Activated naive CD8-positive, alpha-beta T cell treated with anti-CD3 and anti-CD28 coated beads, Interleukin-2, amount 50 U/mL, for 24 hours (primary cell): ENCODE measurements around the gene MPRIP.

Experiments used
- ATAC-seq: fragments of 150-1000 bp; cut with Tn5 transposase; one replicate; pipeline ENCODE4 v1.10.0; 2021
- DNase-seq: peaks from one replicate; pipeline ENCODE4 v3.0.0; 2021
- H3K27ac Mint-ChIP-seq: one replicate; pipeline ENCODE4 v1.8.0; 2021; ENCODE audit warnings: mild to moderate bottlenecking, mixed read lengths
- H3K27me3 Mint-ChIP-seq: one replicate; pipeline ENCODE4 v1.8.0; 2021; ENCODE audit warnings: mixed read lengths
- H3K36me3 Mint-ChIP-seq: one replicate; pipeline ENCODE4 v1.8.0; 2021; ENCODE audit warnings: low read depth, mixed read lengths
- H3K4me1 Mint-ChIP-seq: one replicate; pipeline ENCODE4 v1.8.0; 2021; ENCODE audit warnings: mixed read lengths
- H3K4me3 Mint-ChIP-seq: one replicate; pipeline ENCODE4 v1.8.0; 2021; ENCODE audit warnings: mild to moderate bottlenecking, moderate library complexity, mixed read lengths
- H3K9me3 Mint-ChIP-seq: one replicate; pipeline ENCODE4 v1.8.0; 2021; ENCODE audit warnings: mixed read lengths

Gene MPRIP

DNA sequence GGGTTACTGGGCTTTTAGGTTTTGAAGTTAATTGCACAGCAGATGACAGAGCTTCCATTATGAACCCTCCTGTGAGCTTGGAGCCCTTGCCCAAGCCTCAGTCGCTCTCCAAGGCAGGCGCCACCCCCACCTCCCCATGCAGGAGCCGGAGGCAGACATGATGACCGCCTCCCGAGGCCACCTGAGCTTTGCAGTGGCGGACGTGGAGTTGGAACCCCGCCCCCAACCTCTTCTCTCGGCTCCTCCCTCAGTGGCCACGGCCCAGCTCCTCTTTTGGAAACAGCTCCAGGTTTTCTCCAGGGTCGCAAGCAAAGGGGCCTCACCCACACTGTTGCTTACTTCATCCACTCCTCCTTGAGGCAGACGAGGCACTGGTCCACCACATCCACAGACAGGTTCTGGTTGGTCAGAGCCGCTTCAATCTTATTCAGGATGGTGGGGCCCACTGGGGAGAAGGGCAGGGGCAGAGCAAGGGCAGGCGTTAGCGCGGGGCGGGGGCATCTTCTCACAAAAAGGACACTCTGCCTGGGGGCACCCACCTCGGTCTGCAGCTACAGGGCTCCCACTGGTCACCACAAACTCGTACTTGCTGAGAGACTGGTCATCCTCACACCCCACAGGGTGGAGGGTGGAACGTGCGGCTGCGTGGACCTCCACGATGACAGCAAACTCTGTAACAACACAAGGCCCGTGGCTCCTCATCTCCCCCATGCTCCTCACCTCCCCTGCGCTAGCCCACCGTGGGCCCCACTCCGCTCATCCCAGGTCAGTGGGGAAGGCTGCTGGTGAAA, 172.6 kb downstream of the MPRIP start:
- no peak for DNase-seq
- no peak overlapping the region for H3K4me3 Mint-ChIP-seq
- peaks cover 8% of the 10 kb centered on the region for H3K36me3 Mint-ChIP-seq
- H3K27me3 Mint-ChIP-seq: no peaks in the 10 kb centered on the region
- no peak for ATAC-seq
- no peaks in the 10 kb centered on the region for H3K9me3 Mint-ChIP-seq
- peak overlapping the region; percentile 8 for H3K27ac Mint-ChIP-seq
- H3K4me1 Mint-ChIP-seq: no peaks in the 10 kb centered on the region

DNA sequence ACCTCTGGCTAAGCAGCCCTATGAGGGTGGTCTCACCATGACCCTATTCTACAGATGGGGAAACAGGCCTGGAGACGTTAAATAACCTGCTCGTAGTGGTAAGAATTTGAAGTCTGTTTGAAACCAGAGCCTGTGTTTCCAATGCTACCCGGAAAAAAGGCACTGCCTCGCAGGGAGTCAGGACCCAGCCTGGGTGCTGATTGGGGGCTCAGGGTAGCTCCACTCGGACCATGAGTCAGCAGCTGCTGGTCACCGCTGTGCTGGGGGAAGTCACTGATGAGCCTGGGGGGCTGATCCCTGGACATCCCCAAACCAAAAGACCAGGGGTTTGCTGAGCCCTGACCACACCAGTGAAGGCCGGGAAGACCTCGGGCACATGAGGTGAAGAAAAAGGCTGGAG, 173.3 kb downstream of the MPRIP start:
- H3K4me1 Mint-ChIP-seq: no peaks in the 10 kb centered on the region
- no peak for DNase-seq
- H3K27ac Mint-ChIP-seq: no peak overlapping the region
- no peaks in the 10 kb centered on the region for H3K9me3 Mint-ChIP-seq
- no peaks in the 10 kb centered on the region for H3K27me3 Mint-ChIP-seq
- H3K36me3 Mint-ChIP-seq: peaks cover 10% of the 10 kb centered on the region
- H3K4me3 Mint-ChIP-seq: no peak overlapping the region
- no peak for ATAC-seq

DNA sequence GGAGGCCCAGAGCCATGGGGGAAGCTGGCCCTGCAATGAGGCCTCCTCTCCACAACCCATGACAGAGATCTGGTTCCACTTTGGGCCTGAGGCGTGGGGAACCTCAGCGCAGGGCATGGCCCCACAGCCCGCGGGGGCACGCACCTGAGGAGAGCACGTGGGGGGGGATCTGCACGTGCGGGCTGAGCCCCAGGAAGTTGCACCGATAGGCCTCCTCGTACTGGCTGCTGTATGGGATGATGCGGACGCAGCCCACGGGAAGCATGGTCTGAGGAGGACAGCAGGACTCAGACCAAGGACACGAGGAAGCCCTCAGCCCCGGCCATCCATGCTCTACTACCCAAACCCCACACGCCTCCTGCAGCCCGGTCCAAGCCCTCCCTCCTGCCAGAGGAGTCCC, 174.0 kb downstream of the MPRIP start:
- Mint-ChIP-seq H3K9me3 (no peaks in the 10 kb centered on the region), H3K36me3 (peaks cover 10% of the 10 kb centered on the region), H3K4me1 (no peaks in the 10 kb centered on the region), H3K4me3 (no peak overlapping the region), H3K27ac (no peak overlapping the region), H3K27me3 (no peaks in the 10 kb centered on the region)
- no peak for ATAC-seq
- no peak for DNase-seq

DNA sequence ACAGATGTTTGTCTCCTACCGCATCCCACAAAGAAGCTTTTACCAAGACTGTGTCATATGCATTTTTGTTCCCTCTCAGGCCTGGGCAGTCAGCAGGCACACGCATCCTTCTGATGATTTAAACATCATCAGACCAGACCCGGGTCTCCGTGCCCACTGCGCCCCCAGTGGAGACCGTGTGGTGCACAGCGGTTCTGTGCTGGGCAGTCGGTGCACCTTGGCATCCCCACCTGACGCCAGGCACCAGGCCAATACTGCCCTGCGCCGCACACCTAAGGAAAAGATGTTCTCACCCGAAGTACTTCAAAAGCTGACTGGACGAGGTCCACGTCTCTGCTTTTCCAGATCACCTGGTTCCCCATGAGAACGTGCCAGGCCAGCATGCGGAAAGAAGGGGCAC, 174.5 kb downstream of the MPRIP start:
- Mint-ChIP-seq H3K27ac (no peak overlapping the region), H3K4me3 (no peak overlapping the region), H3K27me3 (no peaks in the 10 kb centered on the region), H3K36me3 (peaks cover 10% of the 10 kb centered on the region), H3K4me1 (no peaks in the 10 kb centered on the region), H3K9me3 (no peaks in the 10 kb centered on the region)
- DNase-seq (no peak), ATAC-seq (no peak)

DNA sequence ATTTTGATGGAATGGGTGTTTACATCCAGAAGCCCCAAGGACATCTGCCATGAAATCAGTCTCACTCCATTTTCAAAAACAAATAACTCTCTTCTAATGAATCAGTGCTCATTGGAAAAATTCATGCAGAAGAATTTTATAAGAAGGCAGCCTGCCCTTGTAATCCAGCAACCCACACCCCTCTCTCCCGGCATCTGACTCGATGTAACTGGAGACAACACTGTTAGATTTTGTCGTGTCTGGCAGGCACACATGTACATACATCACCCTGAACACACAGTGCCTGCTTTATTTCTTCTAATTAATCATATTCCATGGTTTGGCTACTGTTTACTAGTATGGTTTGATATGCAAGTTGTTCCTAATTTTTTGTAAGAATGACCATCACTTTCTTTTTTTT, 175.7 kb downstream of the MPRIP start:
- H3K4me3 Mint-ChIP-seq: no peak overlapping the region
- H3K36me3 Mint-ChIP-seq: peaks cover 11% of the 10 kb centered on the region
- DNase-seq (no peak), ATAC-seq (no peak)
- no peak overlapping the region for H3K27ac Mint-ChIP-seq
- H3K27me3 Mint-ChIP-seq: no peaks in the 10 kb centered on the region
- no peaks in the 10 kb centered on the region for H3K4me1 Mint-ChIP-seq
- H3K9me3 Mint-ChIP-seq: no peaks in the 10 kb centered on the region

DNA sequence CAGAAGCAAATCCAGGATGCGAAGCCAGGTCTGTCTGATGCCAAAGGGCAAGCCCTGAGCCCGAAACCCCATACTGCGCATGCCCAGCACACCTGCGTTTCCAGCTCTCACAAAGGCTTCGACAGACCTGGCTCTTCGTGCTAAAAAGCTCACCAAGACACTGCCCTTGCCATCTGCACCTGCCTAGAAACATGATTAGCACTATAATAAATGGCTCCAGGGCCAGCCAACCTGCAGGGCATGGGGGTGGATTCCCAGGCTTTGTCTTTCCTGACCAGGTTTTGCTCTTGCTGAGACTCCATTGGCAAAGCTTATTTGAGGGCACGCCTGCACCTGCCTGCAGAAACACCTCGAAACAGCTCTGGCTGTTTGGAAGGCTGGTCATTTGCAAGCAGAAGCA, 178.3 kb downstream of the MPRIP start:
- ATAC-seq: no peak
- Mint-ChIP-seq H3K27ac (no peak overlapping the region), H3K4me1 (no peaks in the 10 kb centered on the region), H3K4me3 (no peak overlapping the region), H3K9me3 (no peaks in the 10 kb centered on the region), H3K36me3 (peaks cover 20% of the 10 kb centered on the region), H3K27me3 (no peaks in the 10 kb centered on the region)
- DNase-seq: no peak

DNA sequence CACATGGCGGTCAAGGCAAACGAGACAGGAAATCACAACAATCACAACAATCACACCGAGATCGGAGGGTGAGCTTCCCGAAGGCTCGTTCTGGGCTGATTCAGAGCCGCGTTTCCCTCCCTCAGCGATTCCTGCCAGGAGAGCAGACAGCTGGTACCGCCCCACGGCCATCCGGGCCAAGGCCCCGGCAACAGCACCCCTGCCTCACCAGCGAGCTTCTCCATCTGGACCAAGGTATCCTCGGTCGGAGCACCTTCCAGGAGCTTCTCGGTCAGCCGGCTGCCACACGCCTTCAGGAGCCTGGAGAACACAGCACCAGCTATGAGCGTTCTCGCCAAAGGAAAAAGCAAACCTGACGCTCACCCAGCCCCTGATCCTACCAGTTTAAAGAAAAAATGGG, 179.1 kb downstream of the MPRIP start:
- peaks cover 22% of the 10 kb centered on the region for H3K36me3 Mint-ChIP-seq
- DNase-seq: no peak
- no peaks in the 10 kb centered on the region for H3K4me1 Mint-ChIP-seq
- H3K4me3 Mint-ChIP-seq: no peak overlapping the region
- no peak for ATAC-seq
- no peak overlapping the region for H3K27ac Mint-ChIP-seq
- no peaks in the 10 kb centered on the region for H3K27me3 Mint-ChIP-seq
- H3K9me3 Mint-ChIP-seq: no peaks in the 10 kb centered on the region

DNA sequence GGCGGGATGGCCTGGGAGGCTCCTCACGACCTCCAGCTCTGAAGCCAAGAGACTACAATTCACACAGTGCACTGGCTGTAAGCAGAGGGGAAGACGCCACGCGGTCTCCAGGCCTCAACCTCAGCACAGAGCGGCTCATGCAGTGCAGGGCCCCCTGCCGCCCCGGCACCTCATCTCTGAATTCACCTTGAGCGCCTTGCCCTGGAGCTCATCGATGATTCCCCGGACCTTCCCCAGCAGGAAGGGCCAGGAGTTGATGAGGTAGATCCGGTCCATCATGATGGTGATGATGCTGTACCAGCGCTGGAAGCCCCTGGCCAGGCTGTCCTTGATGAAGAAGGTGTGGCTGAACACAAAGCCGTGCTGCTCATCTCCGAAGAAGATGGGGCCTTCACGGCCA, 181.5 kb downstream of the MPRIP start:
- Mint-ChIP-seq H3K4me3 (no peak overlapping the region), H3K27ac (no peak overlapping the region), H3K9me3 (no peaks in the 10 kb centered on the region), H3K36me3 (peaks cover 20% of the 10 kb centered on the region), H3K27me3 (no peaks in the 10 kb centered on the region), H3K4me1 (no peaks in the 10 kb centered on the region)
- DNase-seq: no peak
- ATAC-seq: no peak

DNA sequence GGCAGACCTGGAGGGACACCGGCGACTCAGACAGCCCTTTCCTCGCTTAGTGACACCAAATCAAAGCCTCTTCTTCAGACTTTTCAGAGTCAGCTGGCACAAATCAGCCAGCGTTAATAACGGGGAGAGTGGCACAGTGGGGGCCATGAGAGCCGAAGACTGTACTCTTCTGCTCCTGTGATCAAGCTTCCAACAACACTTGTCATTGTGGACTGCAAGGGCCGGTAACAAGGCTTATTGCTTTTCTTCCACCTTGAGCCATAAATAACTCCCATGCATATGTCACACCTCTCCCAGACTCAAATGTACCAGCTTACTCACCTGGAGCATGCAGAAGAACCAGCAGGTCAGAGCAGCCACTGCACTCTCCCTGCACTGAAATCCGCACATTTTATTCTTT, 181.9 kb downstream of the MPRIP start:
- DNase-seq (no peak), ATAC-seq (no peak)
- Mint-ChIP-seq H3K4me1 (no peaks in the 10 kb centered on the region), H3K4me3 (no peak overlapping the region), H3K27me3 (no peaks in the 10 kb centered on the region), H3K9me3 (no peaks in the 10 kb centered on the region), H3K36me3 (peaks cover 20% of the 10 kb centered on the region), H3K27ac (no peak overlapping the region)

DNA sequence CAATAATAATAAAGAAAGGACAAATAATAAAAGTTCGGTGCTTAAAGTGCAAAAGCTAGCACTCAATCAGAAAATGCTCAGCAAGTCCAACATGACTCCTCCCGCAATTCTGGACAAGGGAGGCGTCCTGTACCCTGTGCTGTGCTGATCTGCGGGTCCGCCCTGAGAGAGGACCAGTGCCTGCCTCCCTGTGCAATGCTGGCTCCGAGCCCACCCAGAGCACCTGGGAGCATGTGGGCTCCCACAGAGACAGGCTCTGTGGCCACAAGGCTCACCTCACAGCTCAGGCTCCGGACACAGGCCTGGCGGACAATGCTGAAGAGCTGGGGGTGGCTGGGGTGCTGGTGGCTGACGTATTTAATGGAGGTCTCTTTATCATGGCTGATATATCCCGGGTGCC, 183.6 kb downstream of the MPRIP start:
- H3K4me1 Mint-ChIP-seq: no peaks in the 10 kb centered on the region
- no peaks in the 10 kb centered on the region for H3K27me3 Mint-ChIP-seq
- no peak overlapping the region for H3K27ac Mint-ChIP-seq
- ATAC-seq (no peak), DNase-seq (no peak)
- no peaks in the 10 kb centered on the region for H3K9me3 Mint-ChIP-seq
- H3K4me3 Mint-ChIP-seq: no peak overlapping the region
- H3K36me3 Mint-ChIP-seq: peaks cover 20% of the 10 kb centered on the region

DNA sequence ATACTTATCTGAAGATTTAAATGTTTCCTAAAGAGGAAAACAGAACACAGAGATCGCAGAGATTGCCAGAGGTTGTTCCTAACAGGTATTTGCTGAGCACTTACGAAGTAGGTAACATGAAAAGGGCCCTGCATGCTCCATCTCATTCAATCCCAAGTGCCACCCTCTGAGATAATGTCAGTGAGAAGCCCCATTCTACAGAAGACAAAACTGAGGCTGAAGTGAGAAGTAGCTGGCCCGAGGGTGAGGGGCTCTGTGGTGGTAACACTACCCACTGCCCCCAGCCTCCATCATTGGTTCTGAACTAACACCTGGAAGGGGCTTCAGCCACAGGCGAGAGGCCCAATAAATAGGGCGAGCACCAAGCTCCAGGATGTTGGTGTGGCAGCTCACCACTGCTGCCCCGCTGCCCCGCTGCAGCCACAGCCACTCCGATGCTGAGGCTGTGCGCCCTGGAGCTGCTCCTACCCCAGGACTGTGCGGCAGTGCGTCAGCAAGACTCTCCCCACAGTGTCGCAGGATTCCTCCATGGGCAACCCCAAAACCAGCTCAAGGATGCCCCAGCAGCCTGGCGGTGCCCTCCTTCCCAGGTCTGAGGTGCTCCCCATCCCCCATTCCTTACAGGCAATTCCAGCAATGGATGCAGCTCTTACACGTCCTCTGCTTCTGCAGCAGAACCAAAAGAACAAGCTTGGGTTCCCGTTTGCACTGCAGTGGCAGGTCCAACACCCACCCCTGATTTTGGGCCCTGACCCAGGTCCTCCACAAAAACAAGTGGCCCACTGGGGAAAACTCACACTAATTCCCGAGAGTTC, 184.4 kb downstream of the MPRIP start:
- Mint-ChIP-seq H3K27me3 (no peaks in the 10 kb centered on the region), H3K9me3 (no peaks in the 10 kb centered on the region), H3K4me1 (no peaks in the 10 kb centered on the region), H3K36me3 (peaks cover 20% of the 10 kb centered on the region), H3K4me3 (no peak overlapping the region), H3K27ac (no peak overlapping the region)
- DNase-seq (no peak), ATAC-seq (no peak)

DNA sequence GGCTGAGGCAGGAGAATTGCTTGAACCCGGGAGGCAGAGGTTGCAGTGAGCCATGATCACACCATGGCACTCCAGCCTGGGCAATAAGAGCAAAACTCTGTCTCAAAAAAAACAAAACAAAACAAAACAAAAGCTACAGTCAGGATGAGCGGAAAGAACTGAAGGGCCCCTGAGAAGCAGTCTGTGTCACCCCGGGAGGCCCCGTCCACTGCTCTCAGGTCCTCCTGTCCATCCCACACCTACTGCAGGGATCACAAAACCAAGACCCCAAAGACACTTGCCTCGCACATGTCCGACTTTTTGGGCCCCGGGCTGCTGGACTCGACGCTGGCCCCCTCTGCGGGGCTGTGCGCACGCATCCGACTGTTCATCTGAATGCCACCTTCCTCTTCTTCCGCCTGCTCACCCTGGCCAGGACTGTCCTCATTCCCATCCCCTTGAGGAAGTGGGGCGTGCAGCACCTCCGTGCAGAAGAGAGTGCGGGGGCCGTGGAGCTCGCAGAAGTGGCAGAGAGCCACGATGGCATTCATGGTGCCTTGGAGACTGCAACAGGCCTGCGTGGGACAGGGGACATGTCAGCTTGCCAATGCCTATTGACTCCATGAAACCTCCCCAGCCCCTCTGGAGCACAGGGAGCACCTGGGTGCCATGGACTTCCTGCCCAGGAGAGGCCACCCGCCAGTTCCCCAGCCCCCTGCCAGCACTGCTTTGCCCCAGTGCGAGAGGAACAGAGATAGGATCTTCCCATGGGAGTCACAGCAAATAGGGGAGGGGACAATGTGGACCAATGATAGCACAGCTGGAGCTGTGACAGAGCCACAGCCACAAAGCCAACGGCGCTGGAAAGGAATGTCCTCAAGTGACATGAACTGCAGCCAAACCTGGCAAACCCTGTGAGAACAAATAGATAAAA, 185.6 kb downstream of the MPRIP start:
- no peaks in the 10 kb centered on the region for H3K4me1 Mint-ChIP-seq
- H3K36me3 Mint-ChIP-seq: peaks cover 20% of the 10 kb centered on the region
- no peak overlapping the region for H3K4me3 Mint-ChIP-seq
- no peak overlapping the region for H3K27ac Mint-ChIP-seq
- H3K9me3 Mint-ChIP-seq: no peaks in the 10 kb centered on the region
- no peaks in the 10 kb centered on the region for H3K27me3 Mint-ChIP-seq
- DNase-seq: no peak
- no peak for ATAC-seq

DNA sequence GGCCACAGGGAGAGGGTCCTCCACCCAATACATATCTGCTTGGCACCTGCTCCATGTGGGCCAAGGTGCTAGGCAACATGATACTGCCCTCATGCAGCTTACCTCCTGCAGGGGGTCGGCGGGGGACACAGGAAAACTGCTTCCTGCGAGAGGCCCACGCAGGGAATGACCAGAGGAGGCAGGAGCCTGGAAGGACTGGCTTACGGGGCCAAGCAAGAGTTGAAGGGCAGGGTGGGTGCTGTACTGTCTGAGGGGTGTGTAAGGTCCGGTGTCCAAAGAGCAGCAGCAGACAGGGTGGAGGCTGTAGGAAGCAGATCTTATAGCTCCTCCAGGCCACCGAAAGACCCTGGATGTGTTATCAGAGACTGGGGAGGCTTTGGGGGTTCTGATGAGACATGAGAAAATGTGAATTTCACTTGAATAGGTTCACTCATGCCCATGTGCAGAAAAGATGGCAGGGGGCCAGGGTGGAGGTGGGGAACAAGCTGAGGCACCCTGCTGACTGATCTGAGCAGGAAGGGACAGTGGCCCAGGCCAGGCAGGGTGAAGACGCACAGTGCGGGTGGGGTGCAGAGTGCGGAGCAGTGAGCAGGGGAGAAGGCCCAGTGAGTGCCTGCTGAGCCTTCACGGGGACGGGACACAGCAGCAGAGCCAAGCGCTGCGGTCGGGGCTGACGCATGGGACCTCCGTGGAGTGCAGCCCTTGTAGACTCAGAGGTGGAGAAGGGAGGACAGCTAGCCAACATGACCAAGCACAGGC, 186.4 kb downstream of the MPRIP start:
- no peaks in the 10 kb centered on the region for H3K9me3 Mint-ChIP-seq
- ATAC-seq (no peak), DNase-seq (no peak)
- no peak overlapping the region for H3K27ac Mint-ChIP-seq
- H3K27me3 Mint-ChIP-seq: no peaks in the 10 kb centered on the region
- H3K4me3 Mint-ChIP-seq: no peak overlapping the region
- H3K4me1 Mint-ChIP-seq: no peaks in the 10 kb centered on the region
- H3K36me3 Mint-ChIP-seq: peaks cover 17% of the 10 kb centered on the region
